GM21360 (cell line): ENCODE data around the gene KMT5B.

ENCODE experiments used
- ATAC-seq: cut with Tn5 transposase; IDR thresholded peaks from one replicate; pipeline ENCODE4 v1.9.1; 2021; ENCODE audit warnings: mild to moderate bottlenecking, moderate library complexity; ENCODE audit not compliant: unreplicated experiment

The KMT5B gene

DNA sequence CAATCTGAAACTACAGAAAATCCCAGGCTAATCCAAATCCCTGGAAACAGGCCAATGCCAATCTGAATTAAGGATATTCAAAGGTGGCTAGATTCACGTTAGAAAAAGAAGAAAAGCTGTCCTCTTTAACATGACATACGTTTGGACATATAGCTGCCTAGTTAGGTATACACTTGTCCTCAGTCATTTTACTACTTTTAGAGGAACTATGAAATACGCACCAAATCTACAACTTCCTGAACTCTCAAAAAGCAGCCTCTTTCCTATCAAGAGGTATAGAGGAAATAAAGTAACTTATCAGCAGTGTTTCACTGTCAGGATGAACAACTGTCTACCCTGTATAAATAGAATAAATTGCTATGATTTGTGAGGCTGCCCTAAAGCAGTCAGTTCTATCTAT is 24.0 kb downstream of the KMT5B start:
- no peak for ATAC-seq

DNA sequence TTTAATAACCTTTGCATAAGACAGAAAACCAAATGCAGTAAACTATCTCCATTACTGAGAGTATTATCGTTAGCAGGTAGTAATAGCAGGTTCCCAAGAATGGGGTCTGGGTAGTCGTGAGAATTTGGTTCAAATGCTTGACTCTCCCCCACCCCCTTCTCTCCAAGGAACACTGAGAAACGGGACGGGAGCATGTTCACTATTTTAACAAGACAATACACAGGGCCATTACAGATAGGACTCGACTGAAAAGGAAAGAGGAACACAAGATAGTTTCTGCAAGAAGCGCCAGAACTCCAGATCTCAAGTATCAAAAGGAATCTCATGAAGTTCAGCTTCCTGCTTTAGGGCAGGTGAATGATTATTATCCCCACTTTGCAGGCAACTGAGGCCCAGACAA is 27.0 kb downstream of the KMT5B start:
- no peak for ATAC-seq

DNA sequence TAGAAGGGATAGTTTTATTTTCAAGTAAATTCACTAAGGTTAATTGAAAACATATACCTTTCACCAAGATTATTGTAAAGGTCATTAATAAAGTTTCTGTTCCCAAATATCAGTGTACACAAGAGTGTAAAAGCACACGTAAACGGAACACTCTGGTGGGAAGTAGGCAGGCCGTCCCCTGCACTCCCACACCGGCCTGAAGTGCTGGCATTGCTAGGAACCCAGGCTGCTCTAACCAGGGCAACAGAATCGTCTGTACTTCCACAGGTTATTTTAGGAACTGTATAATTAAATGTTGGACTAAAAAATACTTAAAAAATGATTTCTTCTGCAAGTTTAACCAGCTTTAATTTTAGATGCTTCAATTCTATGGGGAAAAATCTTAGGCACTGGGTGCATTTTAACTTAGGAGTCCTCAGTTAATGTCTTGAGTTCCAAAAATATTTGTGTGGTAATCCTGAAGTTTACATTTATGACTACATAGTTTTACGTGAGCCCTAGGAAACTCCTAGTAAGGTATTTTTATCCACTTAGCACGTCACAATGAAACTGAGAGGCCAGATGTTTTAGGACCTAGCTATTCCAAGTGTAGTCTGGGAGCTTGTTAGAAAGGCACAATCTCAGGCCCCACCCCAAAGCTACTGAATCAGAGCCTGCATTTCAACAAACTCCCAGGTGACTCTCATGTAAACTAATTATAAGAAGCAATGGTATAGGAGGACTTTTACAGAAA is 31.2 kb downstream of the KMT5B start:
- no peak for ATAC-seq

GRCh38 chr11:68179847-68180246 is 33.2 kb downstream of the KMT5B start:
- ATAC-seq = no peak

GRCh38 chr11:68177877-68178276 is 35.2 kb downstream of the KMT5B start:
- ATAC-seq = no peak

GRCh38 chr11:68173926-68174325 is 39.2 kb downstream of the KMT5B start:
- no peak for ATAC-seq

GRCh38 chr11:68169442-68169841 is 43.7 kb downstream of the KMT5B start:
- ATAC-seq = no peak

DNA sequence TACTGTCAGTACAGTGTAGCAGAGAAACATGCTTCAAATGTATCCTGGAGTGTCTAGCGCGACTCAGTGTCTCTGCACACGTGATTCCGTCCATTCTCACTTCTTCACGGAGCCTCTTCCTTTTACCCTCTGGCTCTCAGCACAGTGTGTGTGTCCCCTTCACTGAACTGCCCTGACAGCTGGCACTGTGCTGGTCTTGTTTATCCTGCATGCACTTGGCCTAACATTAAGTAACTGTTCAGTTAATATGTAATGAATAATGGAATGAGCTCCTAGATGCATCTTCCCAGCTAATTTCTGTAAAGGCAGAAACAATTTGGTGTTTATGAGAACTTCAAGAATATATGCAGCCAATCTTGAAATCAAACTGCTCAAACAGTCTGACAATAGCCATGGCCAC is 44.4 kb downstream of the KMT5B start:
- no peak for ATAC-seq

DNA sequence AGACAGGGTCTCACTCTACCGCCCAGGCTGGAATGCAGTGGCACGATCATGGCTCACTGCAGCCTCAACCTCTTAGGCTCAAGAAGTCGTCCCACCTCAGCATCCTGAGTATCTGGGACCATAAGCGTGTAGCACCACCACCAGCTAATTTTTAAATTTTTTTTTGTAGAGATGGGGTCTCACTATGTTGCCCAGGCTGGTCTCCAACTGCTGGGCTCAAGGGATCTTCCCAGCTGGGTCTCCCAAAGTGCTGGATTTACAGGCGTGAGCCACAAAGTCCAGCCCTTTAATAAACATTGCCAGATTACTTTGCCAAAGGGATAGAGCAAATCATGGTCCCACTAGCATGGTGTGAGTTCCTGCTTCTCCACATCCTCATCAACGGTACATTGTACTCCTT is 45.6 kb downstream of the KMT5B start:
- ATAC-seq = no peak

DNA sequence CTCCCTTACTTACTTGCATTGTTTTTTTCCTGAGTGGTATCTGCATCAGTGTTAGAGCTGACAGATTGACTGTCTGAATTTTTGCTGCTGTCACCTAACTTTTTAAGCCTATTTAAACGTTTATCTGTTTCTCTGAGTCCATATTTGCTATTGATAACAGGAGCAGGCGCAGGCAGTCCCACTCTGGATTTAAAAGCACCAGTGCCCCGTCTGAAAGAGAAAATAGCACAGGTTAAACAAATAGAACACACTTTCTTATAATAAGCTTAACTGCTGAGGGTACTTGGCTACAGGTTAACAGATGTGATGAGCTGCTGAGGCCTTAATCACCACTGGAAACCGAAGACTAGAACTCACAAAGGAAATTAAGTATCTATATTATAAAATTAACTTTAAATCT is 46.1 kb downstream of the KMT5B start:
- ATAC-seq = no peak

GRCh38 chr11:68165601-68166000 is 47.5 kb downstream of the KMT5B start:
- no peak for ATAC-seq

GRCh38 chr11:68164437-68164836 is 48.7 kb downstream of the KMT5B start:
- ATAC-seq = no peak

DNA sequence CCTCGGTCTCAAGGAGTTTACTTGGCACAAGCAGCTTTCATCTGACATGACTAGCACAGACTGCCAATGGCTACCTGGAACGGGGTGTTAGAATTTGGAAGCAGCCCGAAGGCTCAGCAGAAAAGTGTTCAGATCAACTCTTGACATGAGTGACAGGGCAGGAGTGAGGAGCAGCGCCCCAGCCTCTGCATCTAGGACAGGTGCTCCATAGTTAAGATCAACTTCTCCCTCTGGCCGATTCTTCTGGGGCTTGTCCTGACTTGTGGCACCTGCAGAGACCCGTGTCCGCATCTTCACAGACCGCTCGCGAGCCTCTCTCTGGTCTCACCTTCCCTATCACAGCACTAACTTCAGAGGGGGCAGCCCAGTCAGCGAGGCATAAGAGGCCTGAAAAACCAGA is 49.4 kb downstream of the KMT5B start:
- no peak for ATAC-seq

DNA sequence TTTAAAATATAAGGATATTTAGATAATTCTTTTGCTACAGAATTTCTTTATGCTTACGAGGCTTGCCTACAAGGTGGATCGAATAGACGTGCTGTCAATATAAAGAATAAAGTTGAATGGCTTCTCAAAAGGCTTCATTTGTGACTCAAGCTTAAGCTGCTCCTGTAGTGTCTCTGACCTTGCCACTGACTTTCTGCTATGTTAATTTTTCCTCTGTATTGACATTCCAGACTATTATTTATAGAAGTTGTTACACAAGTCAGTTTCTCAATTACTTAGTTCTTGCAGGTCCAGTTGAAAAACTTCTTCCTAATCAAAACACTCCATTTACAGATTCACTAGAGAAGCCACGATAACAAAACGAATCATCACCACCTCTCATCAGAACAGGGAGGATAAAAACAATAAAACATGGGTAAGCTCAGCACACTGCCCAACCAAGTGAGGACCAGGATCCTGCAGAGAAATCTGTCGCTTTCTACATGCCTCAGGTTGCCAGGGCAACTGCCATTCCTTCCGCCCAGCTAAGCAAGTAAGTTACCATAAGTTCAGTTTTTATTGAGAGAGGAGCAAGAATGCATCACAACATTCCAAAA is 52.9 kb downstream of the KMT5B start:
- no peak for ATAC-seq

DNA sequence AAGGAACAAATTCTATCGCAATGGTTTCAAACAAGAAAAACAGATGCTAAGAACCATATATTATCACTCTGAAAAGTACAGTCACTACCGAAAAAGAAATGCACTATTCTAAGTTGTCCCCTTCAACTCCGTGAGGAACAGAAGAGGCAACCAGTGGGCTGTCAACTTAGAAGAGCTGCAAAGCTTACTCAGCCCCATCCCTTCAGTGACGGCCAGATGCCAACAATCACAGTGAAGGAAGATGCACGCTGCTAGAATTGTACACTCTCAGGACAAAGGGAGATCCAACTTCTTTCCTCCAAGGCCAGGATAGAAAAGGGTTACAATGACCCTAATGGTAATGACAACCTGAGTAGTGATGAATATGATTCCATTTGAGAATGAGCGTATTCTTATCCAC is 53.4 kb downstream of the KMT5B start:
- ATAC-seq = no peak

GRCh38 chr11:68159161-68159560 is 53.9 kb downstream of the KMT5B start:
- ATAC-seq = no peak

DNA sequence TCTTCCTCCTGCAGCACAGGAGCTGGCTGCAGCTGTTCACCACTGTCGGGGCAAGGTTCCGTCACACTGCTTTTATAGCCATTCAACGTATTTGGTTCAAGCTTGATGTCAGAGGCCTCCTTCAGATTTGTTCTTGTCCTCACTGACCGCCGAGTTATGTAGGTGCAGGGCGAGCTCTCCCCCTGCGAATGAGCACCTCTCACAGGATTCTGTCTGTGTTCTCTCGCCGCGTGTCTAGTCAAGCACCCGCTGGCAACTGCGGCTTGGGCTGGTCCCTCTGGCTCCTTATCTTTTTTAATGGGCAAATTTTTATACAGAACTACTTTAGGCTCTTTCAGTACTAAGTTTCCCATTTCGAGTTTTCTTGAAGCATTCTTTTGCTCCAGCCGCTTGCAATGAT is 54.5 kb downstream of the KMT5B start:
- no peak for ATAC-seq

DNA sequence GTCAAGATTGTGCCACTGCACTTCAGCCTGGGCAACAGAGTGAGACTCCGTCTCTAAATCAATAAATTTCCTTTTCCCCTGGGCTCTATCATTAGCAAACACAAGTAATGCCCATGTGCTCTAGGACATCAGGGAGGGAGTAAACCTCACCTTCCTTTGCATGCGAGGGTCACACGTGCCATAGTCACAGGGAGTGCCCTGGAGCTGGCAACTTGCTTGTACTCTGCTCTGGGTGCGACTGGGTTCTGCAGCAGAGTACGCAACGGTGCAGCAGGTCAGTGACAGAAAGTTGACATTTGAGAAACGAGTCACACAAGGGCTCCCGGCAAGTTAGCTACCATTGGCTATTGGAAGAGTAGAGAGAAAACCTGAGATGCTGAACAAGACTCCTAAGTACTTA is 59.4 kb downstream of the KMT5B start:
- no peak for ATAC-seq

DNA sequence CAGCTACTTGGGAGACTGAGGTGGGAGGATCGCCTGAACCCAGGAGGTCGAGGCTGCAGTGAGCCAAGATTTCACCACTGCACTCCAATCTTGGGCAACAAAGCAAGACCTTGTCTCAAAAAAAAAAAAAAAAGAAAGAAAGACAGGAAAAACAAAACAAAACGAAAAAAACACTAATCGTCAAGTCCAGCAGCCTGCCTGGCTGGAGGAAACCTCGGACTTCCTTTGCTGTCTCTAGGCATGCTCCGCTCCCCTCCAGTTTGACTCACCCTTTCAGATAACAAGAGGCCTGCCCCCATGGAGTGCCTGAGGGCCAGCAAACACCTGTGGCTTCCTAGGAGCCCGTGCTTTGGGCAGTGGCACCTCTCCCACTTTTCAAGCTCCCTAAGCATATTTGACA is 63.1 kb downstream of the KMT5B start:
- ATAC-seq = no peak

DNA sequence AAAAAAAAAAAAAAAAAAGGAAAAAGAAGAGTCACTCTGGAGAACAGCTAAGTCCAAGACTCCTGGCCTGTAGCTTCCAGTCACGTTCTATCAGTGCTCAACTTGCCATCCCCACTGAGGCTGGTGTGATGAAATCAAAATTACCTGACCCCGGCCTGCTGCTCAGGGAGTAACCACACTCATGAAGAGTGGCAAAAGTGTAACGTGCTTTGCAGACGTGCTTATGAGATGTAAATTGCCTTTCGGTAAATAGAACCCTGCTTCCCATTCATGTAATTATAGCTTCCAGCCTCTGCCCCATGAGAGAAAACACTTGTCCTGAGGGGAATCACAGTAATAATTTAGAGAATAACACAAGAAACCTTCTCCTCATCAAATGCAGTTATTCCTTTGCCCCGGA is 63.7 kb downstream of the KMT5B start:
- no peak for ATAC-seq

GRCh38 chr11:68148879-68149278 is 64.2 kb downstream of the KMT5B start:
- ATAC-seq = no peak

DNA sequence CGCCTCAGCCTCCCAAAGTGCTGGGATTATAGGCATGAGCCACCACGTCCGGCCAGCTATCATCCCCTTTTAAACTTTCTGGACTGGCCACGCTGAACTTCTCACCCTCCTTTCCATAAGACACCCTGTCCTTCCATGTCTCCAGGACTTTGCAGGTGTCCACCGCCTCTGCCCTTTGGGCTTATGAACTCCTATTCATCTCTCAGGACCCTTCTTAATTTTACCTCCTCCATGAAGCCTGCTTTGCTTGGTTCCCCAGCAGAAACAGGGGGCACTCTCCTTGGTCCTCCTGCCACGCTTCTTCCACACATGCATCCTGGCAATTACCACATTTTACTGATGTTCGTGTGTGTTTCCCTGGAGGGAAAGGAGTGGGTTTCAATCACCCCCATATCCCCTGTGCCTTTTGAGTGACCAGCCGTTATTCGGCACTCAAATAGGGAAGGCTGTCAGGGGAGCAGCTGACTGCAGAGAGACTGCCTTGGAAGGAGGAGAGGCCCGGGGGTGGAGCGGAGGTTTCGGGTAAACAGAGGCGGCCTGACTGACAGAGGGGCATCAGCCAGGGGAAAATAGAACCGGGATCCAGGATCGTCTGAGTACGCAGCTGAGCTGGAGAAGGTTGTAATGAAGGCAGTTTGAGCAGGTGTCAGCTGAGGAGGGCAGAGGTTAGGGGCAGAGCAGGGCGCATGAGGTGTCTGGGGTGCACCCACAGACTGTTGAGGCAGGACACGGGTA is 64.9 kb downstream of the KMT5B start:
- no peak for ATAC-seq
